HUDEP-2 (cell line): ENCODE data around the gene MUC20.
"Not testable (repeated sequence)": the region's sequence is repeated elsewhere in the genome, so short reads cannot be mapped to it uniquely, and the experiment has no call there.

Source experiments
- DNase-seq, 76 experiments: peaks; one replicate each; lab custom pipeline; 2025; ENCODE audit not compliant: unreplicated experiment in 76 of 76; lab: John Stamatoyannopoulos, UW

The MUC20 gene

GRCh38 chr3:195727606-195728195 is 6.9 kb downstream of the MUC20 start:
- no peak for DNase-seq

GRCh38 chr3:195728789-195729188 is 8.0 kb downstream of the MUC20 start:
- DNase-seq: not testable (repeated sequence)

- DNase-seq: no peak
These were observed 8.9 kb downstream of the MUC20 start for GRCh38 chr3:195729476-195730251.

- DNase-seq: no peak
These were observed 10.7 kb downstream of the MUC20 start for GRCh38 chr3:195731356-195731905.

- DNase-seq: no peak
These were observed 12.2 kb downstream of the MUC20 start for GRCh38 chr3:195732940-195733339.

- DNase-seq: no peak
These were observed 14.4 kb downstream of the MUC20 start for GRCh38 chr3:195735036-195735695.

GRCh38 chr3:195736866-195737490 is 16.2 kb downstream of the MUC20 start:
- DNase-seq: no peak

GRCh38 chr3:195737782-195738181 is 17.0 kb downstream of the MUC20 start:
- DNase-seq: not testable (repeated sequence)

GRCh38 chr3:195738274-195739044 is 17.7 kb downstream of the MUC20 start:
- DNase-seq: no peak

- DNase-seq: no peak
These were observed 18.9 kb downstream of the MUC20 start for GRCh38 chr3:195739561-195740111.

- no peak for DNase-seq
These were observed 23.7 kb downstream of the MUC20 start for GRCh38 chr3:195744437-195744836.

GRCh38 chr3:195746346-195746745 is 25.6 kb downstream of the MUC20 start:
- no peak for DNase-seq

- DNase-seq: no peak
These were observed 26.0 kb downstream of the MUC20 start for GRCh38 chr3:195746751-195747150.

- DNase-seq: no peak
These were observed 27.9 kb downstream of the MUC20 start for GRCh38 chr3:195748661-195749060.

GRCh38 chr3:195749101-195749500 is 28.3 kb downstream of the MUC20 start:
- not testable (repeated sequence) for DNase-seq

- DNase-seq: no peak
These were observed 30.2 kb downstream of the MUC20 start for GRCh38 chr3:195750797-195751520.

- DNase-seq: no peak
These were observed 30.8 kb downstream of the MUC20 start for GRCh38 chr3:195751560-195751959.

- no peak for DNase-seq
These were observed 31.3 kb downstream of the MUC20 start for GRCh38 chr3:195752066-195752465.

GRCh38 chr3:195752546-195753331 is 32.0 kb downstream of the MUC20 start:
- DNase-seq: no peak
